ENCODE measurements around the gene CADM4. TPM values are rescaled to one million over a fixed set of nuclear protein-coding genes. Genes with fewer than 3 reads are reported as not detected.

The CADM4 gene
- total RNA-seq, 3 donors from 2014 or later = 1.2 to 26.2 (median 3.4) TPM

DNA sequence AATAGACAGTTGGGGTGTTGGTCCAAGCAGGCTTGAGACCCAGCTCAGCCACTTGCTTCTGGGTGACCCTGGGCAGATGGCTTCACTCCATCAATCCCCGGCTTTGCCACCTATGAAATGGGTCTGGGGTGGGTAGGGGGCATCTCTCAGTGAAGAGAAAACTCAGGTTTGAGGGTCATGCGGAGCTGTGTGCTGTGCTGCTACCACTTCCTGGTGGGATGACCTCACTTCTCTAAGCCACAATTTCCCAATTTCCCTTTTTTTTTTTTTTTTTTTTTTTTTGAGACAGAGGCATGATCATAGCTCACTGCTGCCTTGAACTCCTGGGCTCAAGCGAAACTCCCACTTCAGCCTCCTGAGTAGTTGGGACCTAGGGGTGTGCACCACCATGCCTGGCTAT is 34.9 kb upstream of the CADM4 start:
- Histone ChIP-seq H3K9me3 (no peaks in the 10 kb centered on the region), H3K4me3 (no peak overlapping the region), H3K36me3 (ENCODE audit: low read depth) (no peaks in the 10 kb centered on the region), H3K4me1 (ENCODE audit: low read depth) (peaks cover 7% of the 10 kb centered on the region)
- DNase-seq (no peak), ATAC-seq (no peak)
- intact Hi-C loops (cut with DNase I, micrococcal nuclease) = no loop called here
- no peak for TF ChIP-seq CTCF (IDR thresholded peaks at IDR 0.05)

DNA sequence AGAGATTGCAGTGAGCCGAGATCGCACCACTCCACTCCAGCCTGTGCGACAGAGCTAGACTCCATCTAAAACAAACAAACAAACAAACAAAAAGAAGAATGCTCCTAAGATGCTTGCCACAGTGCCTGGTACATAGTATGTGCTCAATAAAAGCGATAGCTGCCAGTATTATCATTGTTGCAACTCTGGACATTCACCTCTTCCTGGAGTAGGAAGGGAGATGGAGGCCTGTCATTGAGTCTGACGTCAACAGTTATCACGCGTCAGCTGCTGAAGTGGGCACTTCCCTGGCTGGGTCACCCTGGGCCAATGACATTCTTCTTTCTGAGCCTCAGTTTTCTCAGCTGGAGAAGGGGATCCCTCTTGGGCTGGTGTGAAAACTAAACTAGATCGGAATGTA is 34.5 kb upstream of the CADM4 start:
- Histone ChIP-seq H3K36me3 (ENCODE audit: low read depth) (no peaks in the 10 kb centered on the region), H3K4me3 (no peak overlapping the region), H3K4me1 (ENCODE audit: low read depth) (peaks cover 7% of the 10 kb centered on the region), H3K9me3 (no peaks in the 10 kb centered on the region)
- TF ChIP-seq CTCF (IDR thresholded peaks at IDR 0.05) = no peak
- no peak for DNase-seq
- no peak for ATAC-seq
- intact Hi-C loops (cut with DNase I, micrococcal nuclease) = no loop called here

- intact Hi-C loops (cut with DNase I, micrococcal nuclease) = no loop called here
- TF ChIP-seq CTCF (IDR thresholded peaks at IDR 0.05) = no peak
- ATAC-seq (no peak), DNase-seq (no peak)
- H3K36me3 ChIP-seq (ENCODE audit: low read depth) = no peaks in the 10 kb centered on the region
- no peaks in the 10 kb centered on the region for H3K9me3 ChIP-seq
- peaks cover 9% of the 10 kb centered on the region for H3K4me1 ChIP-seq (ENCODE audit: low read depth)
- H3K4me3 ChIP-seq = no peak overlapping the region
Measured at GRCh38 chr19:43673637-43674036, 34.0 kb upstream of the CADM4 start.

DNA sequence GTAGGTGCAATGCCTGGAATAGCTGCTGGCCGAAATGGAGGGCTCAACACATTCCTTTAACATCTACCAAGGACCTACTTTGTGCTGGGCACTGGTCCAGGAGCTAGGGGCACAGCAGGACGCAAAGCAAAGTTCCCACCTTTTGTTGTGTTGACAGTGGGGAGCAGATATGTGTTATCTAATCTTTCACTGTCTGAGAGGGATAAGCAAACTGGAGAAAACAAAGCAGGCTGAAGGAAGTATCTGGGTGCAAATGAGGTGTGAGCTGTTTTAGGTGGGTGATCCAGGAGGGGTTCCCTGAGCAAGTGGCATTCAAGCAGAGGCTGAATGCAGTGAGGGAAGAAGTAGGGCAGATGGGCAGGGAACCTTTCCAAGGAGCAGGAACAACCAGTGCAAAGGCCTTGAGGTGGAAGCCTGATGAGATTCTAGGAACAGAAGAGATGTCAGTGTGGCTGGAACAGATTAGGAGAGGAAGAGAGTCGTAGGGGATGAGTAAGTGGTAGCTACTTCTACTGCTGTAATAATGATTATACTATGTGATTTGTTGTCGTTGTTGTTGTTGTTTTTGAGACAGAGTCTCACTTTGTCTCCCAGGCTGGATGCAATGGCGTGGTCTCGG is 32.5 kb upstream of the CADM4 start:
- TF ChIP-seq CTCF (IDR thresholded peaks at IDR 0.05) = no peak
- Histone ChIP-seq H3K9me3 (no peaks in the 10 kb centered on the region), H3K4me1 (ENCODE audit: low read depth) (peaks cover 11% of the 10 kb centered on the region), H3K36me3 (ENCODE audit: low read depth) (no peaks in the 10 kb centered on the region), H3K4me3 (no peak overlapping the region)
- intact Hi-C loops (cut with DNase I, micrococcal nuclease) = no loop called here
- no peak for ATAC-seq
- DNase-seq = no peak

DNA sequence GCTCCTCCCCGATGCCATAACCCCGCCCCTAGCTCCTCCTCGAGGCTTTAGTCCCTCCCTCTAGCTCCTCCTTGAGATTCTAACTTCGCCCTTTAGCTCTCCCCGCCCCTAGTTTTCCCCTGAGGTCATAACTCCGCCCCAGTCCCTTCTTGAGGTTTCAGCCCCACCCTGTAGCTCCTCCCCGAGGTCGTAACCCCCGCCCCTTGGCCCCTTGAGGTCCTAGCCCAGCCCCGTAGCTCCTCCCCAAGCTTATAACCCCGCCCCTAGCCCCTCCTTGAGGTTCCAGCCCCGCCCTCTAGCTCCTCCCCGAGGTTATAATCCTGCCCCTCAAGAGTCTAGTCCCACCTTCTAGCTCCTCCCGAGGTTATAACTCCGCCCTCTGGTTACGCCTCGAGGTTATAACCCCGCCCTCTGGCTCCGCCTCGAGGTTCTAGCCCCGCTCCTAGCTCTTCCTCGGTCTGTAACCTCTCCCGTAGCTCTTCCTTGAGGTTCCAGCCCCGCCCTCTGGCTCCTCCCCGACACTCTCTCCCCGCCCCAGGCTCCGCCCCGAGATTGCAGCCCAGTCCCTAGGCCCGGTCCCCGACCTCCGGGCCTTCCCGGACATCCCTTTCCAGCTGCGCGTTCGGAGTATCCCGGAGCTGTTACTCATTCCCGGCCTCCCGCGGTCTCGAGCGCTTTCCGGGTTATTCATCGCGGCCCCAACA is 28.9 kb upstream of the CADM4 start:
- no peak for TF ChIP-seq CTCF (IDR thresholded peaks at IDR 0.05)
- H3K4me1 ChIP-seq (ENCODE audit: low read depth) = peaks cover 4% of the 10 kb centered on the region
- H3K36me3 ChIP-seq (ENCODE audit: low read depth) = no peaks in the 10 kb centered on the region
- intact Hi-C loops (cut with DNase I, micrococcal nuclease) = no loop called here
- peak overlapping the region; percentile 28 for H3K4me3 ChIP-seq
- ATAC-seq = peak; percentile 86
- DNase-seq = peak; percentile 99 to 100 (median 99)
- H3K9me3 ChIP-seq = no peaks in the 10 kb centered on the region

All from mucosa of descending colon (tissue), 3 donors.